GM21619 (cell line): ENCODE results near the gene CIAO3.
"Not testable (repeated sequence)": the region's sequence is repeated elsewhere in the genome, so short reads cannot be mapped to it uniquely, and the experiment has no call there.

Source experiments
- ATAC-seq: cut with Tn5 transposase; IDR thresholded peaks from one replicate; pipeline ENCODE4 v1.9.1; 2021; ENCODE audit not compliant: unreplicated experiment

Gene CIAO3

DNA sequence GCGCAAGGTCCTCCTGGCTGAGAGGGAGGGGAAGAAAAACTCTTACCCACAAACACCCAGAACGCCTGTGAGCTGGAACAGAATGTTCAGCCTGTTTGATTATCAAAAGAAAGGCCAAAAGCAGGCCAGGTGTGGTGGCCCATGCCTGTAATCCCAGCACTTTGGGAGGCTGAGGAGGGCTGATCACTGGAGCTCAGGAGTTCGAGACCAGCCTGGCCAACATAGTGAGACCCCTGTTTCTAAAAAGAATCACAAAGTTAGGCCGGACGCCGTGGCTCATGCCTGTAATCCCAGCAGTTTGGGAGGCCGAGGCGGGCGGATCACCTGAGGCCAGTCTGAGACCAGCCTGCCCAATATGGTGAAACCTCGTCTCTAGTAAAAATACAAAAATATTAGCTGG, 35.5 kb upstream of the CIAO3 start:
- not testable (repeated sequence) for ATAC-seq

DNA sequence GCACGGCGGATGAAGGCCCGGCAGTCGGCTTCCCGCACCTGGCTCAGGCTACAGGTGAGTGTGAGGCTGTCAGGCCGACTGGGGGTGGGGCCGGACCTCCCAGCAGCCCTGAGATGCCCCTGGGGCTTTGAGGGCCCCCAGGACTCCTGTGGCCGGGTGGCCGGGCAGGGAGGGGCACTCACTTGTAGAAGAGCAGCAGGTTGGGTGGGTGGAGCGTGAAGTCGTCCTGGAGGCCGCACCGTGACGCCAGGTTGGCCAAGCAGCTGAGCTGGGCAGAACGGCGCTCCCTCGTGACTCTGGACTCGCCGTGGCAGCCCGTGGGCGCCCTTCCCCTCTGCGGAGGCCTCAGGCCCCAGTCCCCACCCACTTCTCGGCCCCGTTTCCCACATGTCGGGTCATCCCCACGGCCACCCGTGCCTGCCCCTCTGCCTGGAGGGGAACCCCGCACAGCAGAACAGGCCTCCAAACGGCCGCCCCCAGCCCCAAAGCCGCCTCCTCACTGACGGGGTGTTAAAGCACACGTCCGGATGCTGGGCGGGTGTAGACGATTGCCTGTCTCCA, 34.5 kb upstream of the CIAO3 start:
- no peak for ATAC-seq

DNA sequence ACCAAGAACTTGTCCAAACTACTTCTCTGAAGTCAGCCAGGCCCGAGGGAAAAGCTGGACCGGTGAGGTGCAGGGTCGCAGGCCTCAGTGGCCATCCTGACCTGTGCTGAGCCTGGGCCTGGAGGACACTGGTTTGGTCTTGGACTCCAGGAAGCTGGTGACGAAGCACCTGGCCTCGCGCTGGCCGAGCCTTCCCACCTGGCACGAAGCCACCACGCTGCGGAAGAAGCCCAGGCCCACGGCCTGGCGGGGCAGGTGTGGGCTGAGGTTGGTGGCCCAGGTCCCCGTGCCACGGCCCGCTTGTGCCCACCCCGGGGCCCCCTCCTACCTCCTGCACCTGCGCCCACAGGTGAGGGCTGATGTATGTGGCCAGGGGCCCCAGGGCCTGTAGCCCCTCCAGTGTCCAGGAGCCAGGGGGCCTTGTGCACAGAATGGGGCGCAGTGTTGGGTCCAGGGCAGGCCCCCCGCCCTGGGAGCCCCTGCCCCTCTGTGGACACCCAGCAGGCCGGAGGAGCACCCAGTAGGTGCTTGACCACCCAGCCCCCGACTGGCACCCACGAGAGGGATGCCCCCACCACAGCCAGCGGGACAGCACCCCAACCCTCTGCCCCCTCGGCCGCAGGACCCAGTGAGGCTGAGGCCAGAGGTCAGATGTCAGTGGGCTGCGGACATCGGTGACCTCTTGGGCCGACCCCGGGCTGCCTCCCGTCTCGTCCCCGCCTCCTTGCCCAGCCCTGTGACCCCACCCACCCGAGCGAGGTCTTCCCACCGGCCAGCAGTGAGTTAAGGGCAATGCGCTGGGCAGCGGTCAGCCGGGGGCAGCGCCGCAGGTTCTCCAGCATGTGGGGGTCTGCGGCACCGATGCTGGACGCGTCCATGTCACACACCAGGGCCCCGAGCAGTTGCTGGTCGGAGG, 33.5 kb upstream of the CIAO3 start:
- ATAC-seq: no peak

DNA sequence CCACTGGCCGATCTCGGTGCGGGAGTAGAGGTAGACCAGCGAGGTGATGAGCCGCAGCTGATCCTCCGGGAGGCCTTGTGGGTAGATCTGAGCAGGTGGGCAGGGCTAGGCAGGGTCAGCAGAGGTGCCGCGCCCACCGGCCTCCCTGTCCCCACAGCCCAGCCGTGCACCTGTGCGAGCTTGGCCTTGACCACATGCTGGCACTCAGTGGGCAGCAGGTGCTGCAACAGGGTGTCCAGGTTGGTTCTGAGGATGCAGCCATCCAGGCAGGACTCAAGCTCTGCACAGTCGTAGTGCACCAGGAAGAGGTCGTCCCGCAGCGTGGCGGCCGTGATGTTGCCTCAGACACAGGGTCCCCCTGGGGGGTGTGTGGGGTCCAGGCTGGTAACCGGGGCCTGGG, 32.2 kb upstream of the CIAO3 start:
- ATAC-seq: no peak

- ATAC-seq: no peak
Observed at GRCh38 chr16:770411-770810, 29.6 kb upstream of the CIAO3 start.

GRCh38 chr16:769934-770333, 29.1 kb upstream of the CIAO3 start:
- ATAC-seq: no peak

DNA sequence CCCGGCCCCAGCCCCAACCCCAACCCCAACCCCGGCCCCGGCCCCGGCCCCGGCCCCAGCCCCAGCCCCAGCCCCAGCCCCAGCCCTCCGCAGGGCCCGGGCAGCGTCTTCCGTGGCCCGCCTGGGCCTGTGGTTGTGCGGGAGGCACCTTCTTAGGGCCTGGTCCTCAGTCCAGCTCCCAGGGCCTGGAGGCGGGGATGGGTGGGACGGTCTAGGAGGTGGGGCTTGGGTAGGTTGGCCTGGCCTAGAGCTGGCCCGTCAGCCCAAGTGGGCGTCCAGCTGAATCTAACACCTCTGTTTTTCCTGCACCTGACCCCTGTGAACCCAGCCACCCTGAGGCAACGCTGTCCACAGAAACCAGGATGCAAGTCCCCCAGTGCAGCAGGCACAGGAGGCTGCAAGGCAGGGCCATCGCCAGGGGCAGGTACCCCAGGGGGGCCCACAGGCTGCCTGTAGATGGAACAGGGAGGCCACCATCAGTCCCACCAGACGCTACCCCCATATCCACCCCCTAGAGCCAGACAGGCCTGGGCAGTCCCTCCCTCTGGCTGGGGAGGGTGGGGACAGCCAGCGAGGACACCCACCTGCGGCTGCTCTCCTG, 28.5 kb upstream of the CIAO3 start:
- no peak for ATAC-seq

- no peak for ATAC-seq
Observed at GRCh38 chr16:768428-768827, 27.6 kb upstream of the CIAO3 start.

GRCh38 chr16:767743-768235, 27.0 kb upstream of the CIAO3 start:
- no peak for ATAC-seq

GRCh38 chr16:766820-767640, 26.2 kb upstream of the CIAO3 start:
- no peak for ATAC-seq

GRCh38 chr16:766008-766819, 25.4 kb upstream of the CIAO3 start:
- ATAC-seq: no peak

- ATAC-seq: no peak
Observed at GRCh38 chr16:765488-765865, 24.7 kb upstream of the CIAO3 start.

DNA sequence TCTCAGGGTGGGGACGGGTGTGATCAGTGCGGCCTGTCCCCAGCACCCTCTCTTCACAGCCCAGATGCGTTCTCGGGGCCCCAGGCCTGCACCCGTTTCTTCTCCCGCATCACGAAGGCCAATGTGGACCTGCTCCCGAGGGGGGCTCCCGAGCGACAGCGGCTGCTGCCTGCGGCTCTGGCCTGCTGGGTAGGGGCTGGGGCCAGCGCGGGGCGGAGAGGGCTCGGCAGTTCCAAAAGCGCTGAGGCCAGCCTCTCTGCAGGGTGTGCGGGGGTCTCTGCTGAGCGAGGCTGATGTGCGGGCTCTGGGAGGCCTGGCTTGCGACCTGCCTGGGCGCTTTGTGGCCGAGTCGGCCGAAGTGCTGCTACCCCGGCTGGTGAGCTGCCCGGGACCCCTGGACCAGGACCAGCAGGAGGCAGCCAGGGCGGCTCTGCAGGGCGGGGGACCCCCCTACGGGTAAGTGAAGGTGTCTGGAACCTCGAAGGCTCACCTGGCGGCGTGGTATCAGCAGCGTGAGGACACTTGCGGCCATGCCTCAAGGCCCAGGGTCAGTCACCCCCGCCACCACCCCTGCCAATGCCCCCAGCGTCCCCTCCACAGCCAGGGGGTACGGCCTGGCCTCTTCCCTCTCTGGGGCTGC, 24.2 kb upstream of the CIAO3 start:
- ATAC-seq: no peak

DNA sequence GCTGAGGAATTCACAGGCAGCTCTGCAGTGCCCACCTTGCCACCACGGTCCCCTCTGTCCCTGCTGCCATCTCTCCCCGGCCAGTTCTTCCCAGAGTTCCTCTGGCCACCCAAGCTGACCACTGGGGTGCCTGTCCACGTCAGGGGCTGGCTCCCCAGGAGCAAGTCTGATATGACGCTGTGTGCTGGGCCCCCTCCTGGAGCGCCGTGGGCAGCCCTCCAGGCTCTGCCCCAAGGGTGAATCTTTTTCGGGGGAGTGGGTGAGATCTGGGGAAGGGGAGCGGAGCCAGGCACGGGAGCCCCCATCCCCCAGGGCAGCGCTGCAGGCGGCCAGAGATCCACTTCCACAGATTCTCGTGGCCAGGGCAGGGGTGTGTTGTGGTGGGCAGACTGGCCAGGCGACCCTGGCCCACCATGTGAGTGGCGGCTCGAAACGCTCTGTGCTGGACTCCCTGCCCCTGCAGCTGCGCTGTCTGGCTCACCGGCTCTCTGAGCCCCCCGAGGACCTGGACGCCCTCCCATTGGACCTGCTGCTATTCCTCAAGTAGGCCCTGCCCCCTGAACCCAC, 23.5 kb upstream of the CIAO3 start:
- no peak for ATAC-seq

GRCh38 chr16:763369-764183, 22.8 kb upstream of the CIAO3 start:
- ATAC-seq: no peak

GRCh38 chr16:762595-763268, 21.9 kb upstream of the CIAO3 start:
- no peak for ATAC-seq

- ATAC-seq: no peak
Observed at GRCh38 chr16:761625-762513, 21.1 kb upstream of the CIAO3 start.
